ENCODE data around the gene SLC35F5.
"Not testable (repeated sequence)": the region's sequence is repeated elsewhere in the genome, so short reads cannot be mapped to it uniquely, and the experiment has no call there.

SLC35F5 gene

GRCh38 chr2:113694438-113694837, 62.0 kb downstream of the SLC35F5 start:
- FAIRE-seq = no peak

DNA sequence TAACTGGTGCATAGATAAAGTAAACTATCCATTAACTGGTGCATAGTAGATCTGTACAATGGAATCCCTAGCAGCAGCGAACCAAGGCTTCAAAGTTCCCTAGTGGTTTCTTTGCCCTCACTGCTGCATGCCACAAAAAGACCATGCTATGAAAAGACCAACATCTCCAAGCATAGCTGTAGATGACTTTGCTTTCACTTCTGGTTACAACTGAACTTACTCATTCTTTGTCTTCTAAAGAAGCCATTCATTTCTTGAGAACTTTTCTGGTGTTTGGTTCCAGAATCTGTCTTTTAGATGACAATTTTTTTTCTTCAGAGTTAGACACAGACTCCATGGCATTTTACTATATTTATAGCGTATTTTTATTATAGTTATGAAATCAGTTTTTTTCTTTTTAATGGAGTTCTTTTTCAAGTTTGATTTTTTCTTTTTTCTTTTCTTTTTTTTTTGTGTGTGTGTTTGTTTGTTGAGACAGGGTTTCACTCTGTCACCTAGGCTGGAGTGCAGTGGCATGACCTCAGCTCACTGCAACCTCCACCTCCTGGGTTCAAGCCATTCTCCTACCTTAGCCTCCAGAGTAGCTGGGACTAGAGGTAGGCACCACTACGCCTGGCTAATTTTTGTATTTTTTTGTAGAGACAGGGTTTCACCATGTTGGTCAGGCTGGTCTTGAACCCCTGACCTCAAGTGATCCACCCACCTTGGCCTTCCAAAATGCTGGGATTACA, 63.6 kb downstream of the SLC35F5 start:
- no peak for FAIRE-seq

- not testable (repeated sequence) for FAIRE-seq
Measured at GRCh38 chr2:113690871-113691270, 65.6 kb downstream of the SLC35F5 start.

- no peak for FAIRE-seq
Measured at GRCh38 chr2:113686537-113686936, 69.9 kb downstream of the SLC35F5 start.

- no peak for FAIRE-seq
Measured at GRCh38 chr2:113685471-113685870, 71.0 kb downstream of the SLC35F5 start.

DNA sequence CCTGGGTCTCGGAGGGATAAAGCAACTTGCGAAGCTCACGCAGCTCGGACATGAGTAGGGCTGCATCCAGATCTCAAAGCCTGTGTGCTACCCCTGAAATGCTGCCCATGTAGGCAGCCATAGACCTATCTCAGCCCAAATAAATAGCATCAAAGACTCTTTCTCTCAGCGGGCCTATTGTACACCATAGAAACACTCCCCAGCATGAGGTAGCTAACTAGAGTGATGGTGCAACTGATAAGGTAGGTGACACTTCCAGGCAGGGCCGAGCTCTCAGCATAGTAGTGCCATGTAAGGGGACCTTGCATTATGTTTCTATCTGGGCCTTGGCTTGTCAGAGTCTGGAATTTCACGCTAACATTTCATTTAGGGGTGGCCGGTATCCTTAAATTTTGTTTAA, 77.0 kb downstream of the SLC35F5 start:
- no peak for FAIRE-seq

GRCh38 chr2:113677330-113677729, 79.1 kb downstream of the SLC35F5 start:
- no peak for FAIRE-seq

- no peak for FAIRE-seq
Measured at GRCh38 chr2:113676623-113677266, 79.7 kb downstream of the SLC35F5 start.

DNA sequence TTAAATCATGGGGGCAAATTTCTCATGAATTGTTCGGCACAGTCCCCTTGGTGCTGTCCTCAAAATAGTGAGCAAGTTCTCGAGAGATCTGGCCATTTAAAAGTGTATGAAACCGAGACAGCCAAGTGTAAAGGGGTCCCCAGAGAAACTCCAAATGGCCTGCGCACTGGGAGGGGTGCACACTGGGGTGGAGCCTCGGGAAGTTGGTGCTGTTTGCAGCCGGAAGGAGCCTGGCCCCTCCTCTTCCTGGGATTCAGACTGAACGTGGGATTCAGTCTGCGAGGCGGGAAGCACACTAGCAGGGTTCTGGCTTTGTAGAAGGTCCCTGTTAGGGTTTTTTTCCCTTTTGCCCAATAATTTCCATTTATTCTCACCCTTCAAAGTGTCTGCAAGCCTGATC, 80.6 kb downstream of the SLC35F5 start:
- FAIRE-seq = no peak

GRCh38 chr2:113672326-113672932, 84.0 kb downstream of the SLC35F5 start:
- no peak for FAIRE-seq

- not testable (repeated sequence) for FAIRE-seq
Measured at GRCh38 chr2:113669013-113669412, 87.4 kb downstream of the SLC35F5 start.

- FAIRE-seq = not testable (repeated sequence)
Measured at GRCh38 chr2:113664761-113665533, 91.5 kb downstream of the SLC35F5 start.

GRCh38 chr2:113663285-113664060, 93.0 kb downstream of the SLC35F5 start:
- FAIRE-seq = not testable (repeated sequence)
